ENCODE results near the gene NCKAP1.
"Not testable (repeated sequence)": the region's sequence is repeated elsewhere in the genome, so short reads cannot be mapped to it uniquely, and the experiment has no call there.

The NCKAP1 gene

DNA sequence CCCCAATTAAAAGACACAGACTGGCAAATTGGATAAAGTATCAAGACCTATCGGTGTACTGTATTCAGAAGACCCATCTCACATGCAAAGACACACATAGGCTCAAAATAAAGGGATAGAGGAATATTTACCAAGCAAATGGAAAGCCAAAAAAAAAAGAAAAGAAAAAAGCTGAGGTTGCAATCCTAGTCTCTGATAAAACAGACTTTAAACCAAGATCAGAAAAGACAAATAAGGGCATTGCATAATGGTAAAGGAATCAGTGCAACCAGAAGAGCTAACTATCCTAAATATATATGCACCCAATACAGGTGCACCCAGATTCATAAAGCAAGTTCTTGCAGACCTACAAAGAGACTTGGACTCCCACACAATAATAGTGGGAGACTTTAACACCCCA is 161.6 kb downstream of the NCKAP1 start:
- DNase-seq (ENCODE audit: low read depth), result not testable (repeated sequence)

DNA sequence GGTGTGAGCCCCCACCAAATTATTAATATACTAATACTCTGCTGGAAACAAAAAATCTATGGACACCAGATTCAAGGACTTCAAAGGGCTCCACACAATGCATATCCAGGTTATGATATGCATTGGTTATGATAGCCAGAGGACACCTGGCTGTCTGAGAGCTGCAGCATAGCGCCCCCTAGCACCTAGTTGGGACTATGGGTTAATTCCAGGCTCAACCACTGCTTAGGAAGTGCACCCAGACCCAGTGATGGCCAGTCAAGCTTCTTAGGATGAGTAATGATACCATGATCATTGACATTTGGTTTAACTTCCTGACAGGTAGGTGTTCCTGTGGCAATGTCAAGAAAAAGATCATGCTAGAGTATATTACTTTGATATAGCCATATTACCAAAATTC is 168.0 kb downstream of the NCKAP1 start:
- no peak for DNase-seq (ENCODE audit: low read depth)

DNA sequence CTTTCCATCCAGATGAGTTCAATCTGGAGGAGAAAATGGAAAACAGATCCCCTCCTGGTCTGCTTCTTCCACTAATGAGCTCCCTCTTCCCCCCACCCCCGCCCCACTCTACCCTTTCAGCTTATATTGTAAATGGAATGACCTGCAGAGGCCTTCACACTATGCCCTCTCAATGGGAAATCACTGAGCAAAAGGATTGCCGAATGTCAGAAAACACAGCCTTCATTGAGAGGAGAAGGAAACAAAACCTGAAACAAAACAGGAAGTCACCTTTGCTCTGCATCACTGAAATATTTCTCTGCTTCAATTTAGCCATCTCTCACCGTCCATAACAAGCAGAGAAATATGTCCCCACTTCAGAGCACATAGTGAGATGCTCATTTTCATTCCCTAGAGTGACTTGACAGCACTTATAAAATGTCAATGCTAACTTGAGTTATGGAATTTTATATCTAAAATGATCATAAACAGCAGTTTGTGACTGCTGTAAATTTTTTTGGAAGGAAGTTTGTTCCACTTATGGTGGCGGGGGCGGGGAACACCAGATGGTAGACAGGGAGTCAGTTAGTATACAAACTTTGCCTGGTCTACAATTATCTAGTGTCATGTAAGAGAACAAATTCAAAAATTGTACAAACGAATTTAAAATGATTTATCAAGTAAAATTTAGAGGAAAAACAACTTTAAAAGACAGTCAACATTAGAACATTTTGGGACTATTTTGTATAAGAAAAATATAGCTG is 170.0 kb downstream of the NCKAP1 start:
- no peak for DNase-seq (ENCODE audit: low read depth)

DNA sequence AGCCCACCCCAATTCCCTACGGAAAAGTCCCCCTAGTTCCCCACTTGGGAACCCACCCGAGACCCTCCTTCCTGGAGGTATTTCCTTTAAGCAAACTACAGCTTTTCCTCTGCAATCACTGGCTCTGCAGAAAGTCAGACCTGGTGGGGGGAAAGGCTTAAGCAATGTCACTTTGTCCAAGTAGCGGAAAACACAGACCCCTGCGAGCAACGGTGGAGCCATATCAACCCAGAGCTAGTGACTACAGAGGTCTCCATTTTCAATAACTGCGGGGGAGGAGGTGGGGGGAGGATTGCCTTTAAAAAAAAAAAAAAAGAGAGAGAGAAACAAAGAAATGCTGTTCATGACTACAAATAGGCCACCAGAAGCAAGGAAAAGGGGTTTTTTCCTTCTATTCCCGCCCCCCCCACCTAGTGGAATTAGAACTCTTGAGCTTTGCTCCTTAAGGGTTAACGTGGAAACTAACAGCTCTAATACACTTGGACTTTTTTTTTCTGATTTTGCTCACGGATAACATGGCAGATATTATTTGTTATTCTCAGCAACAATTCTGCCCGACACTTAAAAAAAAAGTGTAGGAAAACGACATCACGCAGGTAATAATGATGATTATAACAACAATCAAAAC is 170.7 kb downstream of the NCKAP1 start:
- no peak for DNase-seq (ENCODE audit: low read depth)

DNA sequence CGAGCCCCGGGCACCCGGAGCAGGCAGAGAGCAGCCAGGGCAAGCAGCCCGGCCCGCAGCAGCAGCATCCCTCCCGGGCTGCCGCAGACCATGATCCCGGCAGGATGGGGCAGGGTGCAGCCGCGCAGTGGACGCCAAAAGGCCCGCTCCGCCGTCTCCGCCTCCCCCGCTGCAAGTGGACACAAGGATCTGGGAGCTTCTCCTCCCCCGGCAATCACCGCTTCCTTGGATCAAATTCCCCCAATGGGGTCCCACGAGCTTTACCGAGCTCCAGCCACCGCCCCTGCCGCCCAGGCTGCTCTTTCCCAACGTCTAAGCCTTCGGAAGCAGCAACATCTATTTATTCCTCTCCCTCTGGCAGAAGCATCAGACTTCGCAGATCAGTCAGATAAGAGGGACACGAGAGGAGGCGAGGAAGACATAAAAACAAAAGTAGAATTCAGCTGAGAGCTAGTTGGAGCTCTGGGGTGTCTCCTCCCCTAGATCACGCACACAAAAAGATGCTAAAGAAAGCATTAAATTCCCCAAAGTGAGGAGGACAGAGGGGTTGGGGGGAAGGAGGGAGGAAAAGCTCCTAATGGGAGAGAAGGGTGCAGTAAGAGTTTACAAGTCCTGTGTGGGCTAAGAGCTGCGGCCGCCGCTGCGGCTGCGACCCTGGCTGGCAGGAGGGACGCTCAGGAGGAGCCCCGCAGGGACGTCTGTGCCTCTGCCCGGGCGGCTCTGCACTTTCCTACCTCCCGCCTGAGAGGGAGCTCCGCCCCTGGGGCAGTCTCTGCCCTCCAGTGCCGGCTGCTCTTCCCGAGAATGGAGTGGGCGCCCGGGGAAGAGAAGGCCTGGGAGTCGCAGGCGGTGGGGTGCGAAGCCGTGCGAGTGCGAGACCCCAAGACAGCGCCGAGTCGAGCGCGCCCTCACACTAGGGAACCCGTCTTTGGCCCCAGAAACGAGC is 171.5 kb downstream of the NCKAP1 start, which contains the start of gene FRZB:
Gene FRZB, minus strand, starts transcription at position 177 of the 946 bp plus-strand sequence. Its CDS starts 85 bp downstream, at position 92.
- peak; percentile 81 for DNase-seq (ENCODE audit: low read depth)

DNA sequence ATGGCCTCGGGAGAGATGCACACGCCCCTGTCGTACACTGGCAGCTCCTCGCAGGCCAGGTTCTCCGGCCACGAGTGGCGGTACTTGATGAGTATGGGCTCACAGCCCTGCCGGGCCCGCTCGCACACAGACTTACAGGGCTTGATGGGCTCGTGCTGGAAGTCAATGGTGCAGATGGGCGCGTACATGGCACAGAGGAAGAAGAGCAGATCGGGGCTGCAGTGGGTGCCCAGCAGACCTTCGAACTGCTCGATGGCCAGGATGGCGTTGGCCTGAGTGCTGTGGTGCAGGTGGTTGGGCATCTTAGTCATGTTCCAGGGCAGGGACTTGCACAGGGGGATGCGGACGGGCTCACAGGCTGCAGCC is 172.2 kb downstream of the NCKAP1 start:
- DNase-seq (ENCODE audit: low read depth), result no peak

DNA sequence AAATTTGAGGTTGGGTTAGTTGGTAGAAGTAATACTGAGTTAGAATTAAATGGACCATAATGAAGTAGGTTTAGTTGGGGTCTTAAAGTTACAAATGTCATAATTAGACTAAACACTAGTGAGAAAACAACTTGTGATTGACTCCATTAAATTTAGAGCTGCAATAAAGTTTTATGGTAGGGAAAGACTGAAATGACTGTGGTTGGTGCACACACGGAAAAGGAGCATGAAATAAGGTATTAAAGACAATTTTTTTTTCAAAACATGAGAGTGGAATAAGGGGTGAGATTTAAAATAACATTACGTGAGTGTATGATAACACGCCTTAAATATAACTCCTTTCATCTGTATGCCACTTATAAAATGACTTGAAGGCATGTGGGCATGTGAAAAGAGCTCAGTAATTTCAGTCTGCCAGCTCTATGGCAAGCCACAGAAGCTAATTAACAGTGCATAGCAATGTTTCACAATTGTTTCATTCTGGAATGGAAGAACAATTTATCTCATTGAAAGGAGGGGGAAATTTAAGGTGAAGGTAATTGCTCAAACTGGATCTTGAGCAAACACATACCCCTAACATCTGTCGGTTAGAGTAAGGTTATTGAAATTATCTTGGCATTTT is 173.2 kb downstream of the NCKAP1 start:
- DNase-seq (ENCODE audit: low read depth), result no peak

DNA sequence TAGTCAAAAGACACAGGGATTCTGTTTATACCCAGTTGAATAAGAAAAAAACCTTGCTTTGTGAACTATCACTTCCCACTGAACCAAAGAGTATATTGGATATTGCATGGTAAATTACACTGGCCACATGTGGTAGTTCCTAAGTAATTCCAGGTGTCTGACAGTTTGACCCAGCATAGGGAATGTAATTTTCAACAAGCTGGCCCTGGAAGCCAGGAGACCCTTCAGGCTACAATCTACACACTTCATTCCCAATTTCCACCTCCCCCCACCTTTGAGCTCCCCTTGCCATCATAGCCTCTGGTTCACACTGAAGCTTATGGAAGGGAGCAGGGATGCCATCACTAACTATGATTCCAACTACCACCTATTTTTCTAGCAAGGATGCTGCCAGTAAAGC is 174.6 kb downstream of the NCKAP1 start:
- DNase-seq (ENCODE audit: low read depth), result no peak

DNA sequence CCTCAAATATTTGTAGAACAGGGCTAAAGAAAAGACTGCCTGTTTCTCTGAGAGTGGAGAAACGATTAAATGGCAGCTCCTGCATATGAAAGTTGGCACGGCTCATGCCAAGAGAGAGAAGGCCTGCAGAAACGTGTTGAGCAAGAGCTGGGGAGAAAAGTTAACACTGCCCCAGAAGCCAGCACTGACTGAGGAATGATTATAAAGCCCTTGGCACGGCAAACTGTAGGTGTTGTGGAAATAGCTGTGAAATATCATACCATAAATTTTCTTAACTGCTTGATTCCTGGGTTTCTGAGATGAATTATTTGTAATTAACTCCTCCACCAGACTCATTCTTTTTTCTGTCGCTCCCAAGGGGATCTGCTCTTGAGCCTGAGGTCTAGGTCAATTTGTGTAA is 176.2 kb downstream of the NCKAP1 start:
- DNase-seq (ENCODE audit: low read depth), result no peak

DNA sequence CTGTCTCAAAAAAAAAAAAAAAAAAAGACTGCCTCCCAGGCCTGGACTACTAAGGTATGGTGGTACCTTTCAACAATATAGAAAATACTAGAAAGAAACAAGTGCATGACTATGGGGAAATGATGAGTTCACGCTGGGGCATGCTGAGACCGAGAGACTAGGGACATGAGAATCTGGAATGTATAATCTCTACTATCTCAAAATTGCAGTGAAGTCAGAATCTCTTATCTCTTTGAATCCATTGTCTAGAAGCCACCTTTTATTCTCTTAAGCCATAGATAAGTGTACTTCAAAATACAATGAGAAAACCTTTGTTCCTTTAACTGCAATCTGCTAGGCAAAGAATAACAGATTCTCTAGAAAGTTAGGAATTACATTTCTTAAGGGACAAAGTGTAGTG is 177.4 kb downstream of the NCKAP1 start:
- DNase-seq (ENCODE audit: low read depth), result no peak
